ENCODE measurements around the gene STXBP6. TPM values are rescaled to one million over a fixed set of nuclear protein-coding genes. Genes with fewer than 3 reads are reported as not detected.

STXBP6 gene
- total RNA-seq, 4 donors from 2014 or later, result 4.4 to 19.9 (median 8.2) TPM

DNA sequence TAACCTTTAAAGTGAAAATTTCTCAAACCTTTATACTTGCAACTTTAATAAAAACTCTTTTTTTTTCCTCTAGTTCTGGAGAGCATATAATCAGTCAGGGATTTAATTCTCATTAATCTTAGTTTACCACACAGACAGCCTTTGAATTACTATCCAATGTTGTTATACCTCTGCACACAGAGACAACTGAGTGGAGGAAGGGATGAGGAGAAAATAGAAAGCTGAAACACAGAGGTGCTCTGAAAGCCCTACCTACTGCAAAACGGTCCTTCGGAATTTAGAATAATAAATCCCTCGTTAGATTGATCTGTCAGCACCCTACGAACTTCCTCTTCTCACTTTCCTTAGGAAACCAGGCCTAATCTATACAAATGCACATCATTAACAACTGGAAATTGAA is 122.1 kb downstream of the STXBP6 start:
- no peak for ATAC-seq (ENCODE audit: low FRiP score)
- no peak for DNase-seq (ENCODE audit: low spot score)
- TF ChIP-seq, protein P1, sequence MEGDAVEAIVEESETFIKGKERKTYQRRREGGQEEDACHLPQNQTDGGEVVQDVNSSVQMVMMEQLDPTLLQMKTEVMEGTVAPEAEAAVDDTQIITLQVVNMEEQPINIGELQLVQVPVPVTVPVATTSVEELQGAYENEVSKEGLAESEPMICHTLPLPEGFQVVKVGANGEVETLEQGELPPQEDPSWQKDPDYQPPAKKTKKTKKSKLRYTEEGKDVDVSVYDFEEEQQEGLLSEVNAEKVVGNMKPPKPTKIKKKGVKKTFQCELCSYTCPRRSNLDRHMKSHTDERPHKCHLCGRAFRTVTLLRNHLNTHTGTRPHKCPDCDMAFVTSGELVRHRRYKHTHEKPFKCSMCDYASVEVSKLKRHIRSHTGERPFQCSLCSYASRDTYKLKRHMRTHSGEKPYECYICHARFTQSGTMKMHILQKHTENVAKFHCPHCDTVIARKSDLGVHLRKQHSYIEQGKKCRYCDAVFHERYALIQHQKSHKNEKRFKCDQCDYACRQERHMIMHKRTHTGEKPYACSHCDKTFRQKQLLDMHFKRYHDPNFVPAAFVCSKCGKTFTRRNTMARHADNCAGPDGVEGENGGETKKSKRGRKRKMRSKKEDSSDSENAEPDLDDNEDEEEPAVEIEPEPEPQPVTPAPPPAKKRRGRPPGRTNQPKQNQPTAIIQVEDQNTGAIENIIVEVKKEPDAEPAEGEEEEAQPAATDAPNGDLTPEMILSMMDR (IDR thresholded peaks at IDR 0.05), result no peak

DNA sequence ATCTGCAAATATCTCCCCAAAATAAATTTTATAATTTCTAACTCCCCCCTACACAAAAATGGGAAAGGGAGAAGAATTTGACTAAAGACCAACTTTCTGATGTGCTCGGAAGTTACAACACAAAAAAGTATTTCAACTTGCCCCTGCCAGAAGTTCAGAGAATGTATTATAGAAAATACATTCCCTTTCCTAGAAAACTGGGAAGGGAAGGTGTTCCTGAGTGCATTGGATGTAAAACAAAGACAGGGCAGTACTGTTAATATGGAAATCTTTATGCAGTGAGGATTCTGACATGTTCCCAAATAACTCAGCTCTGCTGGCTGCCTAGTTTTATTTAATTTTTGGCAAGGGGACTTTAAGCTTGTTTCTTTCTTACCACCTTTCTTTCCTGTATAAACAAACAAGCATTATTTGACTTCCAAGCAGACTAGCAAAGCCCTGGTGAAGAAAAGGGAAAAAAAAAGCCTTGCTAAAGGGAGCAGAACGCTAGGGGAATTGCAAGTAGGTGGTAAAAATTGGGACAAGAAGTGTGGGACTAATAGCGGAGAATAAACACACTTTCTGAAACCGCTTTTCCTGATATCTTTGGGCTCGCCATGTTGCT is 124.1 kb downstream of the STXBP6 start:
- TF ChIP-seq, protein P1 (IDR thresholded peaks at IDR 0.05), result no peak
- DNase-seq (ENCODE audit: low spot score) (no peak), ATAC-seq (ENCODE audit: low FRiP score) (no peak)

DNA sequence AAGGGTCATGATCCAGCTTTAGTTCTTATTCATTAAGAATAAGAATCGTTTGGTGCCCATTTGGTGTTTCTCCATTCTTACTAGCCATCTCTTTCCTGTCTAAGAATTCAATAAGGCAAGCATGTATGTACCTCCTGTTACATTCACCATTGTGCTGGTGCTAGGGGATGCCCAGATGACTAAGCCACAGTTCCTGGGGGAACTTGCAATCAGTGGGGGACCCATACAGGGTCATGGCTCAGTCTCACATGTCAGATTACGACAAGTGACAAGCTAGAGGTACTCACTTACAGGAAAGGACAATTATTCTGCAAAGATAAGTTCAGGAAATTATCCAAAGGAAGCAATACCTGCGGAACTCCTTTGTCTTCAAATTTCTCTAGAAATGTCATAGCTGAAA is 125.4 kb downstream of the STXBP6 start:
- DNase-seq (ENCODE audit: low spot score) (no peak), ATAC-seq (ENCODE audit: low FRiP score) (no peak)
- TF ChIP-seq, protein P1 (IDR thresholded peaks at IDR 0.05), result no peak

DNA sequence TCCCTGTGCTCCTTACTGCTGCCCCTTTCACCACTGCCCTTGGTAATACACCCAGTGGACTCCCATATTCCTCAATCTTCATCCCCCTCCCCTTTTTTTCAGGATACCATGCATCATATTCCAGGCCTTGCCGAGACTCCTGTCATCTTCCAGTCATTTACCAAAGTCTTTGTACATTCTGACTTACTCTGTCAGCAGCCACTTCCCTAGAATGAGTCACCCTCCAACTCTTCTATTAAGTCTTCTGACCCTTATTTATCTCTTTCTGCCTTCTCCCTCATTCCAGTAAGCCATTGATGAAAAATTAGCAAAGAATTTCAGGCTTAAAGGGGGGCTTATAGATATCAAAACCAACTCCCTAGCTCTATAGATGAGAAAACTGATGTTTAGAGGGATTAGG is 128.0 kb downstream of the STXBP6 start:
- TF ChIP-seq, protein P1 (IDR thresholded peaks at IDR 0.05), result no peak
- no peak for ATAC-seq (ENCODE audit: low FRiP score)
- DNase-seq (ENCODE audit: low spot score), result no peak

DNA sequence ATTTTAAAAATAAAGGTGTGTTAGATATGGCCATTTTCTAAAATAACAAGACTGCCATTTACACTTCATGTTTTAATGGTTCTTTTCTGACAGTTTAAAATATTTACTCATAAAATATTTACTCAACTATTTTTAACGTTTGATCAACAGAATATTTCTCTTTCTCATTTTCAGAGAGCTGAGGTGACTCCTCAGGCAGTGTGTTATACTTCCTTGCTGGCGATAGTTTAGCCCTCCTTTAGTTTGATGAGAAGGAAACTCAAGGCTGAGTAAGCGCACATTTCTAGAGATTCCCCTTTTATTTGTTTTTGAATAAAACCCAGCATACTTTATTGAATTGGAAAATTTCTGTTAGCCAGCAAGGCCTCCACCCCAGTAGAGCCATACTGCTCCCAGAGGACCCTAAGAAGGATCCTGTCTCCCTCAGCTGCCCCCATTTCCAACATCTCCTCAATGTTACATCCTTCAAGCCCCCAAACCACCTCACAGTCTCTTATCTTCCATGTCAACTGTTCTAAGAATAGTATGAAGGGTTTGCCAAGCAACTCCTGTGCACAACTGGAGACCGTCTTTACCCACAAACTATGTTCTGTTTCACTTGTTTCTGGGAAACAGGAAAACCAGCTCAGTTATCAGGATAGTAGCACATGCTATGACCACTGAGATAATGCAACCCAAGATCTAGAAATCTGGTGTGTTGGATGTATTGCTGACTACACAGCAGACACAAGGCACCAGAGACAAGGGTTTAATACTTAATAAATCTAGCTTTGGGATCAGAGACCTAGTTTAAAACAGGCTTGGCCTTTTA is 129.5 kb downstream of the STXBP6 start:
- ATAC-seq (ENCODE audit: low FRiP score) (no peak), DNase-seq (ENCODE audit: low spot score) (no peak)
- TF ChIP-seq, protein P1 (IDR thresholded peaks at IDR 0.05), result no peak

DNA sequence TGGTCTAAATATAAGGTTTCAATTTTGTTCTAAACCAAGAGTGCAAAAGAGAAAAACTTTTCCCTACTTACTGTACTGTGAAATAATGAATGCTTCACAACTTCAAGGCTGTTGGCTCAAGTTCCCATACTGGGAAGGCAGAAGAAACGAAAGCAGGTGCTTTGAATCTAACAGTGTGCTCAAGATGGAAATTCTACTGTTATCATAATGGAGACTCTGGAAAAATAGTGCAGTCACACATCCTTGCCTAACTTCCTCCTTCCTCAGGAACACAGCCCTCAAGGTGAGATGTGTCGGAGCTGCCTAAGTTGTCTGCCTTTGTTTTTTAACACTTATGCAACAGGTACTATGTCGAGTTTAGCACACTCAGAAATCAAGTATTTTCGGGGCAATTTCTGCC is 131.1 kb downstream of the STXBP6 start:
- no peak for ATAC-seq (ENCODE audit: low FRiP score)
- TF ChIP-seq, protein P1 (IDR thresholded peaks at IDR 0.05), result no peak

More for the DNA sequence above, 131.1 kb downstream of the STXBP6 start:
- DNase-seq (ENCODE audit: low spot score), result no peak
